Measurements from ENCODE around the gene CTBP1. TPM values are rescaled to one million over a fixed set of nuclear protein-coding genes. Genes with fewer than 3 reads are reported as not detected.

The CTBP1 gene
- total RNA-seq, result 98.2 TPM
- polyA plus RNA-seq, result 188 TPM
- long read RNA-seq, donor 1, partial matches to known transcripts, result 0 of 2 reads
- long read RNA-seq, donor 1, other reads (novel, unspliced or antisense), result 0 of 2 reads
- long read RNA-seq, donor 2, result 0 reads
- long read RNA-seq, donor 3, transcript CTBP1-201 (9 exons, 2,297 nt), result minor isoform, 6 of 214 reads
- long read RNA-seq, donor 3, transcript CTBP1-203 (10 exons, 2,467 nt), result major isoform, 21 of 214 reads
- long read RNA-seq, donor 3, partial matches to known transcripts, result 168 of 214 reads
- long read RNA-seq, donor 3, other reads (novel, unspliced or antisense), result 14 of 214 reads
- long read RNA-seq, donor 4, transcript CTBP1-203 (10 exons, 2,467 nt), result major isoform, 9 of 15 reads
- long read RNA-seq, donor 4, transcript CTBP1-201 (9 exons, 2,297 nt), result minor isoform, 6 of 15 reads
- long read RNA-seq, donor 4, partial matches to known transcripts, result 0 of 15 reads
- long read RNA-seq, donor 4, other reads (novel, unspliced or antisense), result 0 of 15 reads
- long read RNA-seq, donor 5, transcript CTBP1-201 (9 exons, 2,297 nt), result minor isoform, 7 of 16 reads
- long read RNA-seq, donor 5, transcript CTBP1-203 (10 exons, 2,467 nt), result major isoform, 8 of 16 reads
- long read RNA-seq, donor 5, partial matches to known transcripts, result 0 of 16 reads
- long read RNA-seq, donor 5, other reads (novel, unspliced or antisense), result 0 of 16 reads
- long read RNA-seq, donor 6, transcript CTBP1-203 (10 exons, 2,467 nt), result major isoform, 11 of 21 reads
- long read RNA-seq, donor 6, partial matches to known transcripts, result 0 of 21 reads
- long read RNA-seq, donor 6, other reads (novel, unspliced or antisense), result 5 of 21 reads
- long read RNA-seq, donor 7, transcript CTBP1-201 (9 exons, 2,297 nt), result major isoform, 6 of 13 reads
- long read RNA-seq, donor 7, partial matches to known transcripts, result 0 of 13 reads
- long read RNA-seq, donor 7, other reads (novel, unspliced or antisense), result 0 of 13 reads
- long read RNA-seq, donor 8, transcript CTBP1-203 (10 exons, 2,467 nt), result major isoform, 6 of 11 reads
- long read RNA-seq, donor 8, partial matches to known transcripts, result 0 of 11 reads
- long read RNA-seq, donor 8, other reads (novel, unspliced or antisense), result 0 of 11 reads
- long read RNA-seq, donor 9, transcript CTBP1-203 (10 exons, 2,467 nt), result major isoform, 11 of 24 reads
- long read RNA-seq, donor 9, partial matches to known transcripts, result 0 of 24 reads
- long read RNA-seq, donor 9, other reads (novel, unspliced or antisense), result 9 of 24 reads
- long read RNA-seq, donor 10, transcript CTBP1-201 (9 exons, 2,297 nt), result minor isoform, 7 of 40 reads
- long read RNA-seq, donor 10, transcript CTBP1-203 (10 exons, 2,467 nt), result major isoform, 19 of 40 reads
- long read RNA-seq, donor 10, partial matches to known transcripts, result 0 of 40 reads
- long read RNA-seq, donor 10, other reads (novel, unspliced or antisense), result 14 of 40 reads

- peak; percentile 71 to 94 (median 87) for DNase-seq (ENCODE audit: low read depth in 6 of 9, low spot score in 9 of 9)
- Histone ChIP-seq H3K27me3 (ENCODE audit: control insufficient read depth in 2 of 2, insufficient read depth in 1 of 2, low read length in 1 of 2) (no peaks in the 10 kb centered on the region), H3K9me3 (ENCODE audit: control insufficient read depth in 2 of 2, insufficient read depth in 1 of 2, low read length in 1 of 2) (peaks cover 1 to 29% of the 10 kb centered on the region in 2 donors), H3K36me3 (ENCODE audit: control insufficient read depth in 2 of 2, insufficient read depth in 2 of 2, low read length in 1 of 2) (peaks cover 5 to 6% of the 10 kb centered on the region in 2 donors), H3K4me3 (ENCODE audit: low read length in 2 of 2) (peak within 1 kb of the TSS; percentile 83 to 94), H3K4me1 (ENCODE audit: control insufficient read depth in 2 of 2, insufficient read depth in 2 of 2, low read length in 2 of 2) (peaks cover 28 to 29% of the 10 kb centered on the region in 2 donors), H3K27ac (ENCODE audit: low read depth in 1 of 2, low read length in 1 of 2) (peak within 1 kb of the TSS; percentile 87 to 98)
- under 1% methylated on average over 163 of the region's 163 CpGs for WGBS
Observed at GRCh38 chr4:1248245-1249147, at the start of gene CTBP1. TSS of gene CTBP1 (minus strand) at chr4:1249130. CDS start at chr4:1241331, 7,799 bp downstream.

DNA sequence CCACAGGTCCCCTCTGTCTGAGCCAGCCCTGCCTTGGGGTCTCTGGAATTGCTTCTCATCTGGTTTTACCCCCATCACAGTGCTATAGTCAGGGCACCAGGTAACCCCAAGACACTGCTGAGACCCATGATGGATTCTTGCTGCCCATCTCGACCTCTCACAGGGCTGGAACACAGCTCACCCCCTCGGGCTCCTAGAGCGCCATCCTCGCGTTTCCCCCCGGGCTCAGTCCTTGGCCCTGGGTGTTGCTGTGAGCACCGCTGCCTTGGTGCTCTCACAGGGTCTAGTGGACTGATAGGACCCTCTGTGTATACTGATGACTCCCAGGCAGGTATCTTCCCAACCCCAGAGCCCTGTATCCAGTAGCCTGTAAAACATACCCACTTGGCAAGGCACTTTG, 49.5 kb upstream of the CTBP1 start:
- H3K27ac ChIP-seq (ENCODE audit: low read depth in 1 of 2, low read length in 1 of 2), result no peak overlapping the region
- peaks cover 0 to 5% of the 10 kb centered on the region in 2 donors for H3K4me1 ChIP-seq (ENCODE audit: control insufficient read depth in 2 of 2, insufficient read depth in 2 of 2, low read length in 2 of 2)
- DNase-seq (ENCODE audit: low read depth in 6 of 9, low spot score in 9 of 9), result no peak
- peaks cover 39 to 52% of the 10 kb centered on the region in 2 donors for H3K36me3 ChIP-seq (ENCODE audit: control insufficient read depth in 2 of 2, insufficient read depth in 2 of 2, low read length in 1 of 2)
- H3K9me3 ChIP-seq (ENCODE audit: control insufficient read depth in 2 of 2, insufficient read depth in 1 of 2, low read length in 1 of 2), result no peaks in the 10 kb centered on the region
- no peaks in the 10 kb centered on the region for H3K27me3 ChIP-seq (ENCODE audit: control insufficient read depth in 2 of 2, insufficient read depth in 1 of 2, low read length in 1 of 2)
- no peak overlapping the region for H3K4me3 ChIP-seq (ENCODE audit: low read length in 2 of 2)
- 96% methylated on average over 7 of the region's 7 CpGs for WGBS

DNA sequence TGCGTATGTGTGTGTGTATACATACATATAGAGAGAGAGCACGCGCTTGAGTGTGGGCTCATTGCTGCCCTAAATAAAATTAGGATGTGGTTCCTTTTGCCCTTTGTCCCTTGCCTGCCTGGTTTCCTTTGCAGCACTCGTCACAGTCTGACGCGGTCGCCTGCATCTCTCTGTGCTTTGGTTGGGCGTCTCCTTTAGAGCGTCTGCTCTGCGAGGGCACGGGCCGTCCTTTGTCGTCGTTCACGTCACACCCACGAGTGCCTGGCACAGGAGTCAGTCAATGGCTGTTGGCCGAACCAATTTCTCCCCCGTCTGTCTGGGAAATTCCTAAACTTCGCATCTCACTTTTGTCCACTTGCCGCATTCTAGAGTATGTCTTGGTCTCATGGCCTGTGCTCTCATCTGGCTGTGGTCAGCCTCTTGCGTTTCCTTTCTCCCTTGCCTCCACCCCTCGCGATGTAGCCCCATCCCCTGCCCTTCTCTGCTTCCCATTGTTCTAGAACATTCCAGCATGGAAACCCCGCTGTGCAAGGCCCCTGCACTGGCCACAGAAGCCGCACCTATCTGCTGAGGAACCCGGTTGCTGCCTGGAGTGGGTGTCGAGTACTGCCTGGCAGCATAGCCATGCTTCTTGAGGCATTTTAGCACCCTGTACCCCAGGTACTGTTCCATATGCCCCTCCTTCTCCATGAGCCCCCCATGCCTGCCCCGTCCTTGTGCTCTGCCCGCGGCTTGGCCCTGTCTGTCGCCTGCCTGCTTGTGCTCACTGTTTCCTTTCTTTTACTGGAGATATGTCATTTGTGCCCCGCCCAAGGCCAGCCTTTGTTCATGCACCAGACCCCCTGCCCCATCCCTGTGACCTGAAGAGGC, 48.8 kb upstream of the CTBP1 start:
- Histone ChIP-seq H3K27ac (ENCODE audit: low read depth in 1 of 2, low read length in 1 of 2) (no peak overlapping the region), H3K36me3 (ENCODE audit: control insufficient read depth in 2 of 2, insufficient read depth in 2 of 2, low read length in 1 of 2) (peaks cover 41 to 49% of the 10 kb centered on the region in 2 donors), H3K4me3 (ENCODE audit: low read length in 2 of 2) (no peak overlapping the region), H3K9me3 (ENCODE audit: control insufficient read depth in 2 of 2, insufficient read depth in 1 of 2, low read length in 1 of 2) (no peaks in the 10 kb centered on the region), H3K27me3 (ENCODE audit: control insufficient read depth in 2 of 2, insufficient read depth in 1 of 2, low read length in 1 of 2) (no peaks in the 10 kb centered on the region), H3K4me1 (ENCODE audit: control insufficient read depth in 2 of 2, insufficient read depth in 2 of 2, low read length in 2 of 2) (peaks cover 0 to 6% of the 10 kb centered on the region in 2 donors)
- DNase-seq (ENCODE audit: low read depth in 6 of 9, low spot score in 9 of 9), result no peak
- 97% methylated on average over 32 of the region's 32 CpGs for WGBS

DNA sequence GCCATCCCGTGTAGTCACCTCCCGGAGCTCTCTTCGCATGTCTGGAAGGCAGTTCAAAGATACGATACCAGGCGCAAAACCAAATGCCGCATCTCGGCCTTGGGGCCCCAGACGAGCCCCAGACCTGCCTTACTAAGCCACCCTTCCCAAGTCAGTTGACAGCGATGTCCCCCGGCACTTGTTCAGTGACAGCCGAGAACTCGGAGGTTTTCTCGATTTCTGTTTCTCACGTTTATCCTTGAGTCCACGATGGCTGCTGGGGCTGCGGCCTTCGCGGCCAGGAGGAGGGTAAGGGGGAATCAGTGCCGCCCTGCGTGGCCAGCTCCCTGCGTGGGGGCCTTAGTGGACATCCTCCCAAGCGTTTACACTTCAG, 48.1 kb upstream of the CTBP1 start:
- no peak overlapping the region for H3K4me3 ChIP-seq (ENCODE audit: low read length in 2 of 2)
- peaks cover 43 to 49% of the 10 kb centered on the region in 2 donors for H3K36me3 ChIP-seq (ENCODE audit: control insufficient read depth in 2 of 2, insufficient read depth in 2 of 2, low read length in 1 of 2)
- peaks cover under 1 to 11% of the 10 kb centered on the region in 2 donors for H3K4me1 ChIP-seq (ENCODE audit: control insufficient read depth in 2 of 2, insufficient read depth in 2 of 2, low read length in 2 of 2)
- 96% methylated on average over 22 of the region's 22 CpGs for WGBS
- no peak for DNase-seq (ENCODE audit: low read depth in 6 of 9, low spot score in 9 of 9)
- no peaks in the 10 kb centered on the region for H3K27me3 ChIP-seq (ENCODE audit: control insufficient read depth in 2 of 2, insufficient read depth in 1 of 2, low read length in 1 of 2)
- H3K27ac ChIP-seq (ENCODE audit: low read depth in 1 of 2, low read length in 1 of 2), result no peak overlapping the region
- H3K9me3 ChIP-seq (ENCODE audit: control insufficient read depth in 2 of 2, insufficient read depth in 1 of 2, low read length in 1 of 2), result no peaks in the 10 kb centered on the region

- H3K4me1 ChIP-seq (ENCODE audit: control insufficient read depth in 2 of 2, insufficient read depth in 2 of 2, low read length in 2 of 2), result peaks cover 3 to 12% of the 10 kb centered on the region in 2 donors
- H3K9me3 ChIP-seq (ENCODE audit: control insufficient read depth in 2 of 2, insufficient read depth in 1 of 2, low read length in 1 of 2), result no peaks in the 10 kb centered on the region
- peaks cover 43 to 49% of the 10 kb centered on the region in 2 donors for H3K36me3 ChIP-seq (ENCODE audit: control insufficient read depth in 2 of 2, insufficient read depth in 2 of 2, low read length in 1 of 2)
- no peak overlapping the region for H3K4me3 ChIP-seq (ENCODE audit: low read length in 2 of 2)
- DNase-seq (ENCODE audit: low read depth in 6 of 9, low spot score in 9 of 9), result no peak
- 97% methylated on average over 18 of the region's 18 CpGs for WGBS
- H3K27ac ChIP-seq (ENCODE audit: low read depth in 1 of 2, low read length in 1 of 2), result no peak overlapping the region
- H3K27me3 ChIP-seq (ENCODE audit: control insufficient read depth in 2 of 2, insufficient read depth in 1 of 2, low read length in 1 of 2), result no peaks in the 10 kb centered on the region
Observed at GRCh38 chr4:1296324-1297022, 47.5 kb upstream of the CTBP1 start.

DNA sequence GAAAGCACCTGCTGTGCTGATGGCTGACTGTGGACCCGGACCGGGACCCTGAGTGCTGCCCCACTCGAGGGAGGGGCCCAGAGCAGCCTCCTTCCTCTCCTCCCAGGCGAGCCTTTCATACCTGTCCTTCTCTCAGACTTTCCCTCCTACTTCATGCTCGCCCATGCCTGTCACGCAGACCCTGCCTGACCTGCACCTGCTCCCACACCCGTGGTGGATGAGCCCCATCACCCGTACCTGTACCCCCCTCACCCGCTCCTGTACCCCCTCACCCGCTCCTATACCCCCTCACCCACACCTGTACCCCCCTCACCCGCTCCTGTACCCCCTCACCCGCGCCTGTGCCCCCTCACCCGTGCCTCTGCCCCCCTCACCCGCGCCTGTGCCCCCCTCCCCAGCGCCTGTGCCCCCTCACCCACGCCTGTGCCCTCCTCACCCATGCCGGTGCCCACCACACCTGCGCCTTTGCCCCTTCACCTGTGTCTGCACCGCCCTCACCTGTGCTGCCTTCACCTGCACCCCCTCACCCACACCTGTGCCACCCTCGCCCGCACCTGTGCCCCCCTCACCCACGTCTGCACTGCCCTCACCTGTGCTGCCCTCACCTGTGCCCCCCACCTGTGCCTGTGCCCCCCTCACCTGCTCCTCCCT, 46.6 kb upstream of the CTBP1 start:
- H3K36me3 ChIP-seq (ENCODE audit: control insufficient read depth in 2 of 2, insufficient read depth in 2 of 2, low read length in 1 of 2), result peaks cover 43% of the 10 kb centered on the region in 2 donors
- peaks cover 10 to 22% of the 10 kb centered on the region in 2 donors for H3K4me1 ChIP-seq (ENCODE audit: control insufficient read depth in 2 of 2, insufficient read depth in 2 of 2, low read length in 2 of 2)
- no peaks in the 10 kb centered on the region for H3K9me3 ChIP-seq (ENCODE audit: control insufficient read depth in 2 of 2, insufficient read depth in 1 of 2, low read length in 1 of 2)
- DNase-seq (ENCODE audit: low read depth in 6 of 9, low spot score in 9 of 9), result no peak
- H3K4me3 ChIP-seq (ENCODE audit: low read length in 2 of 2), result no peak overlapping the region
- 95% methylated on average over 24 of the region's 24 CpGs for WGBS
- no peak overlapping the region for H3K27ac ChIP-seq (ENCODE audit: low read depth in 1 of 2, low read length in 1 of 2)
- no peaks in the 10 kb centered on the region for H3K27me3 ChIP-seq (ENCODE audit: control insufficient read depth in 2 of 2, insufficient read depth in 1 of 2, low read length in 1 of 2)

- Histone ChIP-seq H3K27ac (ENCODE audit: low read depth in 1 of 2, low read length in 1 of 2) (no peak overlapping the region), H3K4me1 (ENCODE audit: control insufficient read depth in 2 of 2, insufficient read depth in 2 of 2, low read length in 2 of 2) (peaks cover 10 to 23% of the 10 kb centered on the region in 2 donors)
Observed at GRCh38 chr4:1294891-1295290, 46.0 kb upstream of the CTBP1 start.

More at GRCh38 chr4:1294891-1295290, 46.0 kb upstream of the CTBP1 start:
- WGBS, result 84% methylated on average over 10 of the region's 10 CpGs
- no peak for DNase-seq (ENCODE audit: low read depth in 6 of 9, low spot score in 9 of 9)
- H3K4me3 ChIP-seq (ENCODE audit: low read length in 2 of 2), result no peak overlapping the region
- no peaks in the 10 kb centered on the region for H3K9me3 ChIP-seq (ENCODE audit: control insufficient read depth in 2 of 2, insufficient read depth in 1 of 2, low read length in 1 of 2)
- peaks cover 36 to 37% of the 10 kb centered on the region in 2 donors for H3K36me3 ChIP-seq (ENCODE audit: control insufficient read depth in 2 of 2, insufficient read depth in 2 of 2, low read length in 1 of 2)
- H3K27me3 ChIP-seq (ENCODE audit: control insufficient read depth in 2 of 2, insufficient read depth in 1 of 2, low read length in 1 of 2), result no peaks in the 10 kb centered on the region
